Uterus (tissue), 4 donors: ENCODE results near the gene RSBN1L. TPM values are rescaled to one million over a fixed set of nuclear protein-coding genes. Genes with fewer than 3 reads are reported as not detected.
"Not testable (repeated sequence)": the region's sequence is repeated elsewhere in the genome, so short reads cannot be mapped to it uniquely, and the experiment has no call there.

Source experiments
- DNase-seq, 2 donors: peaks; one replicate each; pipeline ENCODE4 v3.0.0-alpha.2; 2019 to 2020
- H3K27ac ChIP-seq, 2 donors: fragments of 200-600 bp; sonication (generic); 1 replicate in 1 of 2; 2 replicates in 1 of 2; pipeline ENCODE4 v1.5.1; 2016 to 2018
- H3K27me3 ChIP-seq, 2 donors: fragments of 200-600 bp; sonication (generic); one replicate each; pipeline ENCODE4 v1.5.1; 2018 to 2019; ENCODE audit warnings: control low read depth in 1 of 2
- H3K36me3 ChIP-seq, 2 donors: fragments of 200-600 bp; sonication (generic); one replicate each; pipeline ENCODE4 v1.5.1; 2019; ENCODE audit warnings: control low read depth in 1 of 2
- H3K4me1 ChIP-seq, 2 donors: fragments of 200-600 bp; sonication (generic); one replicate each; pipeline ENCODE4 v1.5.1; 2018 to 2019; ENCODE audit warnings: control low read depth in 1 of 2
- H3K4me3 ChIP-seq, 2 donors: fragments of 200-600 bp; sonication (generic); 1 replicate in 1 of 2; 2 replicates in 1 of 2; pipeline ENCODE4 v1.5.1; 2018 to 2019; ENCODE audit warnings: mild to moderate bottlenecking in 1 of 2
- H3K9me3 ChIP-seq, 2 donors: fragments of 200-600 bp; sonication (generic); one replicate each; pipeline ENCODE4 v1.5.1; 2019; ENCODE audit warnings: control low read depth in 1 of 2
- POLR2A ChIP-seq, 2 donors: fragments of 450-650 bp; IDR thresholded peaks; one replicate each; pipeline ENCODE4 v1.6.1; 2016; ENCODE audit warnings: antibody characterized with exemption in 2 of 2, mild to moderate bottlenecking in 1 of 2, moderate library complexity in 1 of 2
- intact Hi-C: fragments of 100-400 bp; cut with DNase I; formaldehyde crosslinking; loops from one replicate; pipeline ENCODE4 v1.15.1; 2023; ENCODE audit warnings: low total_unique reads
- total RNA-seq, 4 donors: library from RNA; depleted of rRNA in 3 of 4; stranded (reverse); fragments of >200 nt in 3 of 4; gene quantifications; one replicate each; pipeline versions ENCODE4 v1.1.0 to v1.2.4, GENCODE V29; 2014 to 2023
- TF ChIP-seq, protein P1 (sequence below), 4 experiments: fragments of 200-600 bp in 2 of 4; fragments of 450-650 bp in 2 of 4; sonication (generic) in 2 of 4; IDR thresholded peaks; one replicate each; pipeline ENCODE4 v1.5.1; 2016 to 2019; ENCODE audit warnings: antibody characterized with exemption in 4 of 4, mild to moderate bottlenecking in 2 of 4, moderate library complexity in 1 of 4
- donor health status: DM: yes; HTN: yes; CAD: no.

The RSBN1L gene
- total RNA-seq, 4 donors from 2014 or later: 25.1 to 55.7 (median 42.5) TPM

GRCh38 chr7:77783111-77783510, 86.9 kb downstream of the RSBN1L start:
- no peaks in the 10 kb centered on the region for H3K36me3 ChIP-seq
- no peak for DNase-seq
- TF ChIP-seq POLR2A (IDR thresholded peaks at IDR 0.05): no peak
- TF ChIP-seq, protein P1, sequence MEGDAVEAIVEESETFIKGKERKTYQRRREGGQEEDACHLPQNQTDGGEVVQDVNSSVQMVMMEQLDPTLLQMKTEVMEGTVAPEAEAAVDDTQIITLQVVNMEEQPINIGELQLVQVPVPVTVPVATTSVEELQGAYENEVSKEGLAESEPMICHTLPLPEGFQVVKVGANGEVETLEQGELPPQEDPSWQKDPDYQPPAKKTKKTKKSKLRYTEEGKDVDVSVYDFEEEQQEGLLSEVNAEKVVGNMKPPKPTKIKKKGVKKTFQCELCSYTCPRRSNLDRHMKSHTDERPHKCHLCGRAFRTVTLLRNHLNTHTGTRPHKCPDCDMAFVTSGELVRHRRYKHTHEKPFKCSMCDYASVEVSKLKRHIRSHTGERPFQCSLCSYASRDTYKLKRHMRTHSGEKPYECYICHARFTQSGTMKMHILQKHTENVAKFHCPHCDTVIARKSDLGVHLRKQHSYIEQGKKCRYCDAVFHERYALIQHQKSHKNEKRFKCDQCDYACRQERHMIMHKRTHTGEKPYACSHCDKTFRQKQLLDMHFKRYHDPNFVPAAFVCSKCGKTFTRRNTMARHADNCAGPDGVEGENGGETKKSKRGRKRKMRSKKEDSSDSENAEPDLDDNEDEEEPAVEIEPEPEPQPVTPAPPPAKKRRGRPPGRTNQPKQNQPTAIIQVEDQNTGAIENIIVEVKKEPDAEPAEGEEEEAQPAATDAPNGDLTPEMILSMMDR (IDR thresholded peaks at IDR 0.05): no peak
- intact Hi-C loops: no loop called here
- no peak overlapping the region for H3K27ac ChIP-seq
- H3K4me3 ChIP-seq: no peak overlapping the region
- no peaks in the 10 kb centered on the region for H3K27me3 ChIP-seq
- H3K9me3 ChIP-seq: no peaks in the 10 kb centered on the region
- no peaks in the 10 kb centered on the region for H3K4me1 ChIP-seq

- intact Hi-C loops: no loop called here
- no peaks in the 10 kb centered on the region for H3K4me1 ChIP-seq
- no peaks in the 10 kb centered on the region for H3K36me3 ChIP-seq
- no peak overlapping the region for H3K27ac ChIP-seq
- no peaks in the 10 kb centered on the region for H3K9me3 ChIP-seq
- H3K27me3 ChIP-seq: no peaks in the 10 kb centered on the region
- no peak overlapping the region for H3K4me3 ChIP-seq
- TF ChIP-seq, protein P1 (IDR thresholded peaks at IDR 0.05): no peak
- no peak for TF ChIP-seq POLR2A (IDR thresholded peaks at IDR 0.05)
- DNase-seq: no peak
Observed at GRCh38 chr7:77783545-77783944, 87.3 kb downstream of the RSBN1L start.

- H3K27ac ChIP-seq, H3K36me3 ChIP-seq, H3K4me1 ChIP-seq, H3K27me3 ChIP-seq, H3K9me3 ChIP-seq, H3K4me3 ChIP-seq, intact Hi-C loops, DNase-seq: not testable (repeated sequence)
Observed at GRCh38 chr7:77784426-77784825, 88.2 kb downstream of the RSBN1L start.

DNA sequence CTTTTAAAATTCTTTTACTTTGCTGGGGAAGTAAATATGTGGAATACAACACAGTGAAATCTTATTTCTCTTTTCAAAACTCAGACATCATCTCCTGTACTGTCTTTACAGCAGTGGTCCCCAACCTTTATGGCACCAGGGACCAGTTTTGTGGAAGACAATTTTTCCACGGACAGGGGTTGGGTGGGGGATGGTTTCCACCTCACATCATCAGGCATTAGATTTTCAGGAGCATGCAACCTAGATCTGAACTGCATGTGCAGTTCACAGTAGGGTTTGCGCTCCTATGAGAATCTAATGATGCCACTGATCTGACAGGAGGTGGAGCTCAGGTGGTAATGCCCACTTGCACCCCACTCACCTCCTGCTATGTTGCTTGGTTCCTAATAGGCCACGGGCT, 89.8 kb downstream of the RSBN1L start:
- no peaks in the 10 kb centered on the region for H3K4me1 ChIP-seq
- DNase-seq: no peak
- no peak overlapping the region for H3K27ac ChIP-seq
- no peaks in the 10 kb centered on the region for H3K9me3 ChIP-seq
- no peaks in the 10 kb centered on the region for H3K27me3 ChIP-seq
- H3K4me3 ChIP-seq: no peak overlapping the region
- TF ChIP-seq, protein P1 (IDR thresholded peaks at IDR 0.05): no peak
- no peak for TF ChIP-seq POLR2A (IDR thresholded peaks at IDR 0.05)
- intact Hi-C loops: no loop called here
- H3K36me3 ChIP-seq: no peaks in the 10 kb centered on the region

- H3K27me3 ChIP-seq: no peaks in the 10 kb centered on the region
- TF ChIP-seq, protein P1 (IDR thresholded peaks at IDR 0.05): no peak
- no peak for TF ChIP-seq POLR2A (IDR thresholded peaks at IDR 0.05)
- H3K27ac ChIP-seq: no peak overlapping the region
- H3K4me3 ChIP-seq: no peak overlapping the region
- intact Hi-C loops: no loop called here
- no peaks in the 10 kb centered on the region for H3K4me1 ChIP-seq
- no peak for DNase-seq
- no peaks in the 10 kb centered on the region for H3K9me3 ChIP-seq
- H3K36me3 ChIP-seq: no peaks in the 10 kb centered on the region
Observed at GRCh38 chr7:77786741-77787140, 90.5 kb downstream of the RSBN1L start.

- Histone ChIP-seq H3K9me3 (no peaks in the 10 kb centered on the region), H3K27me3 (no peaks in the 10 kb centered on the region), H3K4me1 (no peaks in the 10 kb centered on the region), H3K4me3 (no peak overlapping the region), H3K27ac (no peak overlapping the region), H3K36me3 (no peaks in the 10 kb centered on the region)
- DNase-seq: no peak
- intact Hi-C loops: no loop called here
- TF ChIP-seq, protein P1 (IDR thresholded peaks at IDR 0.05): no peak
- no peak for TF ChIP-seq POLR2A (IDR thresholded peaks at IDR 0.05)
Observed at GRCh38 chr7:77788327-77788902, 92.2 kb downstream of the RSBN1L start.
